ENCODE results near the gene VWDE.
"Not testable (repeated sequence)": the region's sequence is repeated elsewhere in the genome, so short reads cannot be mapped to it uniquely, and the experiment has no call there.

VWDE gene

DNA sequence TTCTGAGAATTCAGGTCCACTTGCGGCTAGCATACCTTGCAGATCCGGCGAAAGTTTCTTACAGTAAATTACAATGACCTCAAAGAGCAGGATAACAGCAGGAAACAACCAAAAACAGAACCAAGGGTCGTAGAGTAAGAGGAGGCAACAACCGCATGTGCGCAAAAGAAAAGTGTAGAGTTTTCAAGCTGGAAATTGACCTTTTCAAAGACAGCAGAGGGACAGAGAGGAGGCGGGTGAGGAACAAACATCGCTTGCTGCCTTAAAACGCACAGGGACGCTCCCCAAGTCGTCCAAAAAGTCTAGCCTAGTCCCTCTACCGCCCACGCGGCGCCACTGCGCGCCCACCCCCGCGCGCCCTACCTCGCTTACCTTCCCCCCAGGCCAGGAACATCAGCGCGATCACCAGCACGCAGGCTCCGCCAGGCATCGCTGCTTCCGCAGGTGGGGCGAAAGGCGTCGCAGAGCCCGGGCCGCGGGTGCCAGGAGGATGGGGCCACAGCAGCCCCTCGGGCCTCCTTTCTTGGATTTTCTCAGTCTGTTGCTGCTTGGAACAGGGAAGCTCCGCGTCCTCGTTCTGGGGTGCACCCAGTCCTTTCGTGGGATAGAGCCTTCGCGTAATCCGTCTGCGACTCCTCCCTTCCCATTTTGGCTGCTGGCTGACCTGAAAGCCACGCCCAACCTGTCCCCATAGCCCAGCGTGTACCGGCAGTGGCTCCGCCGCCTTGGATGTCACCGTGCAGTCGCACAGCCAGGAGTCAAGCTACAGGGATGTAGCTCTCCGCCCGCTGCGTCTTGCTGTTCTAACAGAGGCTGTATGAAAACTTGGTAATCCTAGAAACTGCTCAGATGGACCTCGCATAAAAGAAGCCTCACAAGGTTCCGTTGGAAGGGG, at the start of gene VWDE:
Gene VWDE, minus strand, starts transcription at position 579 of the 895 bp plus-strand sequence. Its CDS starts 149 bp downstream, at position 430.
- peak in 1 of 2 donors; percentile 40 for DNase-seq (ENCODE audit: extremely low read depth in 1 of 2, low read depth in 1 of 2)

DNA sequence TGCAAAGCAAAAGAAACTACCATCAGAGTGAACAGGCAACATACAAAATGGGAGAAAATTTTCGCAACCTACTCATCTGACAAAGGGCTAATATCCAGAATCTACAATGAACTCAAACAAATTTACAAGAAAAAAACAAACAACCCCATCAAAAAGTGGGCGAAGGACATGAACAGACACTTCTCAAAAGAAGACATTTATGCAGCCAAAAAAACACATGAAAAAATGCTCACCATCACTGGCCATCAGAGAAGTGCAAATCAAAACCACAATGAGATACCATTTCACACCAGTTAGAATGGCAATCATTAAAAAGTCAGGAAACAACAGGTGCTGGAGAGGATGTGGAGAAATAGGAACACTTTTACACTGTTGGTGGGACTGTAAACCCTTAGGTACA, 49.5 kb upstream of the VWDE start:
- DNase-seq (ENCODE audit: extremely low read depth in 1 of 2, low read depth in 1 of 2), result not testable (repeated sequence)

DNA sequence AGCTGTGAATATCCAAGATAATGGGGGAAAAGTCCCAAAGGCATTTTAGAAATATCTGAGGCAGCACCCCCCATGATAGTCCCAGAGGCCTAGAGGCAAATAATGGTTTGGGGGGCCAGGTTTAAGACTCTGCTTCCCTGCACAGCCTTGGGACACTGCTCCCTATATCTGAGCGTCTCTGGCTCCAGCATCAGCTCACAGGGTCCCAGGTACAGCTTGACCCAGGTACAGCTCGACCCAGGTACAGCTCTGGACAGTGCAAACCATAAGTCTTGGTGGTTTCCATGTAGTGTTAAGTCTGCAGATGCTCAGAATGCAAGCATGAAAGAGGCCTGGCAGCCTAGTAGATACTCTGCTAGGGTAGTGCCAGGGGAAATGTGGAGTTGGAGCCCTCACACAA, 47.0 kb upstream of the VWDE start:
- DNase-seq (ENCODE audit: extremely low read depth in 1 of 2, low read depth in 1 of 2), result no peak

DNA sequence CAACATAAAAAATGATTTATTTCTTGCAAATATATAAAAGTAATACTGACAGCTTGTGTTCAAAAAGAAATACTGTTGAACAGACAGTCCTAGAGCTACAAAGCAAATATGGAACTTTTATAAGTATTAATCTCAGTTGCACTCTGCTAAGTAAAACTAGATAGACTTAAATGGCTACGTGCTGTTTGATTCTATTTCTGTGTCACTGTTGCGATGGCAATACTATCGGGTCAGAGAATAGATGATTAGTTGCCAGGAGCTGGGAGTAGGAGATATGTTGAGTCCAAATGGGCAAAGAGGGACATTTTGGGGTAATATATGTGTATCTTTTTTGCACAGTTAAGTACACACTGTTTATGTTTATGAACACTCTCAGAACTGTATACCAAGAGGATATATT, 41.1 kb upstream of the VWDE start:
- DNase-seq (ENCODE audit: extremely low read depth in 1 of 2, low read depth in 1 of 2), result no peak

DNA sequence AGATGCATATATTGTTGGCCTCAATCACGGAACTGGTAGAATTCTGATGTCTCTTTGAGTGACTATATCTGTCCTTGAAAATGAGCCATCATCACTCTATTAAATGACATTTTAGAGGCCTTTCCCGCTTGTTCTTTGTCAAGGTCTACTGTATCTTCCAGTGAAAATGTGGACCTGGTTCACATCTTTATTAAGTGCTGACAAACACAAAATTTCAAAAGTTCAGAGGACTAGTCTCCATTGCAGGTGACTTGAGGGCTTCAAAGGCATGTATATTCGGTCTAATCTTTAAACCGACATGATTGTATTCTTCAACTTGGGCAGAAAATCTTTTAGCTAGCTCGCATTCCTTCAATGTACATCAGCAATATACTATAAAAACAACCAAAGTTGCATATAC, 36.6 kb upstream of the VWDE start:
- DNase-seq (ENCODE audit: extremely low read depth in 1 of 2, low read depth in 1 of 2), result no peak

DNA sequence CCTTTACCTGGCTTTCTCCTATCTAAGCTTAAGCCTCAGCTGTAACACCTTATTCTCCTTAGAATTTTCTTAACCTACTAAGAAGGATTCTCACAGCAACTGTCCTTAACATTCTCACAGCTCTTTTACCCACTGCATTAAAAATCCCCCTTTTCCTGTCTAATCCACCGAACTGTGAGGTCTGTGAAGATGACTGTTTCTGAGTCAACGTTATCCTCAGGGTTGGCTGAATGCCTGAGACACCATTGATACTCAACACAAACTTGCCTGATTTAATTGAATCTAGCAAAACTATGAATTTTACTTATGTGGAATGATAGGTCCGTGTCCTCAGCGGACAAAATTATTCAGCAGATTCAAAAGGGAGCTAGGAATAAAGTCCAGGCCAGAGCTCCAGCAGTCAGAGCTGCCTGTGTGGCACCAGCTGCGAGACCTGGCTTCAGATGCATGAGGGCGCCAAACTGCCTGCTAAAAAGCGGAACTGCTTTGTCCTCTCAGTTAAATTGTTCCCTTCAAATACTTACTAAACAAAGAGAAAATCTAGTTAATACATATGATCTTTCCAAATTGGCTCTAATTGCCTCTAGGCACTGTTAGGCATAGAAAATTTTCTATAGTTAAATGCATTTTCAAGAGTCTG, 33.4 kb upstream of the VWDE start:
- no peak for DNase-seq (ENCODE audit: extremely low read depth in 1 of 2, low read depth in 1 of 2)

DNA sequence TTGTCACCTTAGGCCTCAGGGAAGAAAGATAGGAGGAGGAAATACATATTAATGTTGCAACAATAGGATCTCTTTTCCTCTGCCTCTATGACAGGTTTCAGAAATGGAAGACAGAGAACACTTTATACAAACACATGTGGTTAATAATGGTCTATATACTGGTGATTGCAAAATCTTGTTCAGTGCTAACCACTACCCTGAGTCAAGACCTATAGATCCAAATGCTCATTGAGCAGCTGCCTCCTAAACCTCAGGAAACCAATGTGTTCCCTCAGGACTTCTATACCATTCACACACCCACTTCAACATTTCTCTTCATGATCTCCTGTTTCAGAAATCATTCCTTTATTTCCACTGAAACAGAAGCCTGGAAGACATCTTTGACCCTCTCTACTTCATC, 32.5 kb upstream of the VWDE start:
- DNase-seq (ENCODE audit: extremely low read depth in 1 of 2, low read depth in 1 of 2), result no peak

DNA sequence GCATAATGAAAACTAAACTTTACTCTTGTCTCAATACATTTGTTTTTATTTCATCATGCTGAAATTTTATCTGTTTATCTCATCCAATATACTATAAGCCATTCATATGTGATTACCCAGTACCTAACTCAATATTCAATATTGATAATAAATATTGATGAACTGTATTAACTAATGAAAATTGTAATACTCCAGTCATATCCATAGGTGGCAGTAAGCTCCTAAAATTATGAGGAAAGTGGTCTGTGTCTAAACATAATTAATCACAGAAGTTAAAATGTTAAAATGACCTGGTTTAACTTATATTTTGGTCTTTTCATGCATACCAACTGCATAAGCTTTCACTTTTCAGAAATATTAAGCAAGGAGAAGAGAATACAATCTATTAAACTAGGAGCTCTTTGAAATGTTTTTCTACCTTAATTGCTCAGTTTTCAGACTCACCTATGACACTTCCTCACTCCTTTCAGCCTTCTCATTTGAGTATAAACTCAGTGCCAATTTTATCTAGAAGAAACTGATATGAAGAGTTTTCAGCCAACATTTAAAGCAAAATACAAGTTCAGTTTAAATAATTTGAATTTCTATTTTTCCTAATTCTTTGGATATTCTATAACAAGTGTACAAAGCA, 30.5 kb upstream of the VWDE start:
- DNase-seq (ENCODE audit: extremely low read depth in 1 of 2, low read depth in 1 of 2), result no peak

DNA sequence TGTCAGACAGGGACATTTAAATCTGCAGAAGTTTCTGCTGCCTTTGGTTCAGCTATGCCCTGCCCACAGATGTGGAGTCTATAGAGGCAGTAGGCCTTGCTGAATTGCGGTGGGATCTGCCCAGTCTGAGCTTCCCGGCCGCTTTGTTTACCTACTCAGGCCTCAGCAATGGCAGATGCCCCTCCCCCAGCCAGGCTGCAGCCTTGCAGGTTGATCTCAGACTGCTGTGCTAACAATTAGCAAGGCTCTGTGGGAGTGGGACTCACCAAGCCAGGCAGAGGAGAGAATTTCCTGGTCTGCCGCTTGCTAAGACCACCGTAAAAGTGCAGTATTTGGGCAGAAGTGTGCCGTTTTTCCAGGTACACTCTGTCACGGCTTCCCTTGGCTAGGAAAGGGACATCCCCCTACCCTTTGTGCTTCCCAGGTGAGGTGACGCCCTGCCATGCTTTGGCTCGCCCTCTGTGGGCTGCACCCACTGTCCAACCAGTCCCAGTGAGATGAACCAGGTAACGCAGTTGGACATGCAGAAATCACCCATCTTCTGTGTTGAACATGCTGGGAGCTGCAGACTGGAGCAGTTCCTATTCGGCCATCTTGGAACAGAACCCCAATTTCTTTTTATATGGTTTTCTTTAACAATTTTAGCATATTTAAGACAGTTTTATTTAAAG, 28.4 kb upstream of the VWDE start:
- DNase-seq (ENCODE audit: extremely low read depth in 1 of 2, low read depth in 1 of 2), result no peak

DNA sequence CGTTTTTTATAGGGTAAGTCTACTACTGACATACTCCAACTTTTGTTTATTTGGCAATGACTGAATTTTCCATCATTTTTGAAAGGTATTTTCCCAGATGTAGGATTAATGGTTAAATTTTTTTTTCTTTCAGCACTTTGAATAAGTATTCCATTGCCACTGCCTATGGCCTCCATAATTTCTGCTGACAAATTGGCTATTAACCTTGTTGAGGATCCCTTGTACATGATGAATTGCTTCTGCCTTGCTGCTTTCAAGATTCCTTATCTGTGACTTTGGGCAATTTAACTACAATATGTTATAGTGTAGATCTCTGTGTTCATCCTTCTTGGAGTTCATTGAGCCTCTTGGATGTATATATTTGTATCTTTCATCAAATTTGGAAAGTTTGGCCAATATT, 21.6 kb upstream of the VWDE start:
- DNase-seq (ENCODE audit: extremely low read depth in 1 of 2, low read depth in 1 of 2), result no peak

DNA sequence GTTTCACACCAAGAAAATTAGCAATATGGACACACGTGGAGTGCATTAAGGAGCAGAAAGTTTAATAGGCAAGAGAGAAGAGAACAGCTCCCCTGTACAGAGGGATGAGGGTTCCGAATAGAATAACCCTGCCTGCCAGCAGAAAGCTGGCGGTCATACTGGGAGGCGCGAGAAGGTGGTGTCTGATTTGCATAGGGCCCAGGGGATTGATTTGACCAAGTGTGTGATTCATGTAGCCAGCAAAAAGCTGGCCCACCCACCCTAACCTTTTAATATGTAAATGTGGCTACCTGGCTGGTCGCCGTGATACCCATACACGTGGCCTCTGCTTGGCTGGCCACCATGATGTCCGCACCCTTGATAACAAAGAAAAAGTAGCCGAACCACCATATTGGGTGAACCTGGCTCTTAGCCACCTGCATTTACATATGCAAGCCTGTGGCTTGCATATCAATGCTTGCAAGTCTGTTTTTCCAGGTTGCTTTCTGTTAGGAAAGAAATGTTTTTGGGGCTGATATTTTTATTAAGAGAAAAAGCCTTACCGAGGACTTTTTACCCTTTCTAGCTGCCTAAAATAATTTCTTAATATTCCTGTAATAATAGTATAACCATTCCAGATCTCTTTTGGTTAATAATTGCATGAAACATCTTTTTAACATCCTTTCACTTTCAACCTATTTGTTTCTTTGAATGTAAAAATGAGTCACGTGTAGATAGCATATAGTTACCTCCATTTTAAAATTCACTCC, 20.5 kb upstream of the VWDE start:
- no peak for DNase-seq (ENCODE audit: extremely low read depth in 1 of 2, low read depth in 1 of 2)

DNA sequence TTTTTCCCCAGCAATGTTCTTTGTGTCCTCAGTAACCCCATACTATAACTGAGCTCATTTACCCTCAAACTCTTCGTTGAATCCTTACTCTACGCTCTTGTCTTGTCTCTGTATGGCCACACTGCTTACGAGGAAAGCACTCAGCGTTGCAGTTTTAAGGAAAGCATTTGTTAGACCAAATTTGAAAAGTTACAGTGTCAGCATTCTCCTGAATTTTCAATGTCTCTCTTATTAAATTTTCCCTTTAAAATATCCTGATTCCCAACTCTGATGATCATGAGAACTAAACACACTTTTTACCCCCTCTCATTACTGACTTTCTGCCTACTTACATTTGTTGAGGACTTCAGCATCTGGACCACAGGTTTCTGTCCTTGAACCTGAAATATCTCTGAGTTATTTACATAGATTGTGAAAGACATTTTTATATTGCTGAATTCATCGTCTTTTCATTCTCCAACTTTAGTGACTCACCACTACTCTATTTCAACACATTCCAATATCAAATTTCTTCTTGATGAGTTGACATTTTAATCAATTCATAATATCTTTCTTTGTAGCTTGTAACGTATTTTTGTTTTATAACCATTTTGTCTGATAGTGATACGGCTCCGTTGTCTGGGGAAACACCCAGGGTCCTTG, 19.8 kb upstream of the VWDE start:
- DNase-seq (ENCODE audit: extremely low read depth in 1 of 2, low read depth in 1 of 2), result no peak

DNA sequence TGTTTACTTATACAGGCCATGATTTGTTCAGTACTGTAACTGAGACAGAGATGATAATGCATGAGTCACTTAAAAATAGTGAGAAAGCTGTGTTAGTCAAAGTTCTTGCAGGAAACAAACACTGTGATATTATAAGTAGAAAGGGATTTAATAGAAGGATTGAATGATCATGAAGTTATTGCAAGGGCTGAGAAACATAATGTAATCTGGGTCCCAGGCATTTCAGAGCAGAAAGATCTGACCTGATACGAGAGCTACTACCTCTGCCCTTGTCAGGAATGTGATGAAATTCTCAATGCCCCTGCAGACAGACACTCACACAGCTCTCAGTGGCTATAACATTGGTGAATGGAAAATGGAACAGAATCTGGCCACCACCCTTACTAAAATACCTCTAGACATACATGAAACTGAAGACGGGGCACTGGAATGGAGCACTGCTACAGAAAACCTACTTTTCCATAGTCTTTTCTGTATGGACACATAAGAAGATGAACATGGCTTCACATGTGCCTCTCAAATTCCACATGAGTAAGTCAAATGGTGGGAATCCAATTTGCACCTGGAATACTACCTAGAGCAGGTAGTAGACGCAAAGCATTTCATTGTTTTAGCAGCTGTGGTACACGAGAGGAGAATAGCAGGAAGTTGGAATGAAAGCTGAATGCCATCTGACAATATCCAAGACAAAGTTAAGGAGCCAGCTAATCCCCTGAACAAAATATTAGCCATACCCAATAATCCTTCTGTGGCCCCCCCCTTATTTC, 19.1 kb upstream of the VWDE start:
- no peak for DNase-seq (ENCODE audit: extremely low read depth in 1 of 2, low read depth in 1 of 2)

DNA sequence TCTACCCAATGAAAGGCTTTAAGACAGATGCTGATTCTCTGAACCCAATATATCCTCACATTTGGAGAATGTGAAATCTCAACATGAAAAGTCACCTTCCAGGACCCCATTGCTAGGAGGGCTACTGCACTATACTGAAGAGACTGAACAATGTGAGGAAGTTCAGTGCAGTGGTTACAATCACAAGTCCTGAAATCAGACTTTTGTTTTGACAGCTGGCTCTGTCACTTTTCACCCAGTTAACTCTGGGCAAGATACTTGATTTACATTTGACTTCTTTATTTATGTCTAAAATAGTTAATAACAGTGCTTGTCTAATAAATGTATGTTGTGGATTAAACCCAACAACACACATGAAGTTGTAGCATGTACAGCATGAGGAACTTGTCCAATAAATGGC, 14.8 kb upstream of the VWDE start:
- DNase-seq (ENCODE audit: extremely low read depth in 1 of 2, low read depth in 1 of 2), result no peak

DNA sequence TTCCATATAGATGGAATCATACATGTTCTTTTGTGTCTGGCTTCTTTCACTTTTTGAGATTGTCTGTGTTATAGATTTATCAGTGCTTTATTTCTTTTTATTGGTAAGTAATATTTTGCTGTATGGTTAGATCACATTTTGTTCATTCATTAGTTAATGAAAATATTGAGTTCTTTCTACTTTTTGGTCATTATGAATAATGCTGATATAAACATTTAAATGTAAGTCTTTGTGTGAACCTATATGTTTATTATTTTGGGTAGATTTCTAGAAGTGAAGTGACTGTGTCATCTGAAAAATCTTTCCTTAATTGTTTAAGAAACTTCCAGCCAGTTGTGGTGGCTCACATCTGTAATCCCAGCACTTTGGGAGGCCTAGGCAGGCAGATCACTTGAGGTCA, 11.4 kb upstream of the VWDE start:
- no peak for DNase-seq (ENCODE audit: extremely low read depth in 1 of 2, low read depth in 1 of 2)

DNA sequence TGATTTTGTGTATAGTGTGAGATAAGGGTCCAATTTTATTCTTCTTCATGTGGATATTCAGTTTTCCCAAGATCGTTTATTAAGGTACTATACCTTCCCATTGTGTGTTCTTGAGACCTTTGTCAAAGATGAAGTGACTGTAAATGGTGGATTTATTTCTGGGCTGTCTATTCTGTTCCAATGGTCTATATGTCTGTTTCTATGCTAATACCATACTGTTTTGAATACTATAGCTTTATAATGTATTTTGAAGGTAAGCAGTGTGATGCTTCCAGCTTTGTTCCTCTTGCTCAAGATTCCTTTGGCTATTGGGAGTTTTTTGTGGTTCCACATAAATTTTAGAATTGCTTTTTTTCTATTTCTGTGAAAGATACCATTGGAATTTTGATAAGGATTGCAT, 8.7 kb upstream of the VWDE start:
- no peak for DNase-seq (ENCODE audit: extremely low read depth in 1 of 2, low read depth in 1 of 2)

DNA sequence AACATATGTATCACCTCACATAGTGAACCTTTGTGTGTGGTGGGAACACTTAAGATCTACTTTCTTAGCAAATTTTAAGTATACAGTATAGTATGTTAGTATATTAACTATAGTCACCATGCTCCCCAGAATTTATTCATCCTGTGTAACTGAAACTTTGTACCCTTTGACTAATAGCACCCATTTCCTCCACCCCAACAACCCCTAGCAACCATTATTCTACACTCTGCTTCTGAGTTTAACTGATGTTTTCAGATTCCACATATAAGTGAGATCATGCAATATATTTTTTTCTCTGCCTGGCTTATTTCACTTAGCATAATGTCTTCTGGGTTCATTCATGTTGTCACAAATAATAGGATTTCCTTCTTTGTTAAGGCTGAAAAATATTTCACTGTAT, 6.9 kb upstream of the VWDE start:
- DNase-seq (ENCODE audit: extremely low read depth in 1 of 2, low read depth in 1 of 2), result no peak

DNA sequence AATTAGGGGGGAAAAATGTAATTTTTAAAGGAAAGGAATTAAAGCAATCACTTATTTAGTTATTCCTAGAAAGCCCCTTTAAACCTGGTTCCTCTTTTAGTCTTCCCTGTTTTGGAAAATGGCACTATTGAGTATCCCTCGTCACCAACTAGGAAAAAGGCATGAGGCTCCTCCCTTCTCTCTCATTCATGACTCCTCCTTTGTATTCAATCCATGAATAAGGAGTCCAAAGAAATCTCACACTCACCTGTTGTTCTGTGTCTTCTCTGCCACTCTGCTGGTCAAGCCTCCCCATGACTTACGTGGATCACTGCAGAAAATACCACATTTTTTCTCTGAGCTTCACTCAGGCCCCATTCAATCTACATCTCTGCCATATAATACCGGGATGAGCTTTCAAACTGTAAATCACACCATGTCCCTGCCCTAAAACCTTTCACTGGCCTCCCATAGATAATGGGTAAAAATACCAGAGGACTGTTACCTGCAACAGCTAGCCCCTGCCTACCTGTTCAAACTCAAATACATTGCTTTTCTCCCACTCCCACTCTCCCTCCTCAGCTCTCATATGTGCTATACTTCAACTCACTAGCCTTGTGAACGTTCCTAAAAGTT, 5.5 kb upstream of the VWDE start:
- no peak for DNase-seq (ENCODE audit: extremely low read depth in 1 of 2, low read depth in 1 of 2)

DNA sequence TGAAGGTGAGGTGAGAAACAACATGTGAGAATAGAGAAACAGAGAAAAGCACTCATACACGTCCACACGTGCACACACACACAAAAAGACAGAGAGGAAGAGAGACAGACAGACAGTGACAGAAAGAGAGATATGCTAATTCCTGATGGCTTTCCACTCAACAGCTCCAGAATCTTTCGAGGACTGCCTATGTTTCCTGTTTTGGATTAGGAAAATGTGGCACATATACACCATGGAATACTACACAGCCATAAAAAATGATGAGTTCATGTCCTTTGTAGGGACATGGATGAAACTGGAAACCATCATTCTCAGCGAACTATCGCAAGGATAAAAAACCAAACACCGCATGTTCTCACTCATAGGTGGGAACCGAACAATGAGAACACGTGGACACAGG, 4.0 kb upstream of the VWDE start:
- not testable (repeated sequence) for DNase-seq (ENCODE audit: extremely low read depth in 1 of 2, low read depth in 1 of 2)

All from stimulated activated CD8-positive, alpha-beta memory T cell treated with anti-CD3 and anti-CD28 coated beads, Interleukin-7, amount 100 ng/mL, for 48 hours (primary cell).